CD14-positive monocyte (primary cell): ENCODE results near the gene CD44. TPM values are rescaled to one million over a fixed set of nuclear protein-coding genes. Genes with fewer than 3 reads are reported as not detected.

Source experiments
- DNase-seq, 3 donors: peaks; one replicate each; pipeline ENCODE4 v3.0.0-alpha.2; 2011 to 2022
- H2AFZ ChIP-seq: 2 replicates; pipeline ENCODE4 v1.6.0; 2012; ENCODE audit warnings: mild to moderate bottlenecking, low read depth, low read length, inconsistent platforms; ENCODE audit not compliant: insufficient read depth, poor library complexity, severe bottlenecking
- H3K27ac ChIP-seq, 2 donors: 1 replicate in 1 of 2; 2 replicates in 1 of 2; pipeline ENCODE4 v1.5.1; 2012 to 2013; ENCODE audit warnings: low read length in 2 of 2, control low read depth in 1 of 2, inconsistent platforms in 1 of 2, low read depth in 1 of 2, mild to moderate bottlenecking in 1 of 2
- H3K27me3 ChIP-seq, 2 donors: one replicate each; pipeline versions ENCODE4 v1.6.0 to v1.6.1; 2011 to 2013; ENCODE audit warnings: low read length in 2 of 2; ENCODE audit not compliant: control insufficient read depth in 2 of 2, insufficient read depth in 2 of 2
- H3K36me3 ChIP-seq, 2 donors: replicated peaks in 1 of 2; 1 replicate in 1 of 2; 2 replicates in 1 of 2; pipeline versions ENCODE4 v1.5.1 to v1.6.1; 2012 to 2013; ENCODE audit warnings: low read length in 2 of 2, control low read depth in 1 of 2, inconsistent platforms in 1 of 2, mild to moderate bottlenecking in 1 of 2; ENCODE audit not compliant: insufficient read depth in 2 of 2, control insufficient read depth in 1 of 2
- H3K4me1 ChIP-seq, 2 donors: 1 replicate in 1 of 2; 2 replicates in 1 of 2; pipeline versions ENCODE4 v1.5.1 to v1.6.1; 2012 to 2013; ENCODE audit warnings: low read length in 2 of 2, control low read depth in 1 of 2, inconsistent platforms in 1 of 2, mild to moderate bottlenecking in 1 of 2, moderate library complexity in 1 of 2; ENCODE audit not compliant: insufficient read depth in 2 of 2, control insufficient read depth in 1 of 2
- H3K4me2 ChIP-seq: replicated peaks from 2 replicates; pipeline ENCODE3; 2012; ENCODE audit warnings: low read length, moderate library complexity, mild to moderate bottlenecking; ENCODE audit not compliant: poor library complexity, severe bottlenecking; ENCODE audit errors: extremely low read depth
- H3K4me3 ChIP-seq, 3 experiments: fragments of 200-600 bp in 1 of 3; sonication (generic) in 1 of 3; replicated peaks in 1 of 3; 1 replicate in 2 of 3; 2 replicates in 1 of 3; pipeline ENCODE4 v1.5.1; 2011 to 2013; ENCODE audit warnings: low read length in 3 of 3, mild to moderate bottlenecking in 3 of 3, control low read depth in 2 of 3, low read depth in 2 of 3, inconsistent platforms in 1 of 3, moderate library complexity in 1 of 3
- H3K79me2 ChIP-seq: 2 replicates; pipeline ENCODE4 v1.6.0; 2012; ENCODE audit warnings: mild to moderate bottlenecking, control low read depth, inconsistent platforms, low read length, moderate library complexity; ENCODE audit not compliant: insufficient read depth
- H3K9ac ChIP-seq: 2 replicates; pipeline ENCODE4 v1.6.0; 2017; ENCODE audit warnings: low read length, mild to moderate bottlenecking; ENCODE audit not compliant: insufficient read depth, poor library complexity, severe bottlenecking
- H3K9me3 ChIP-seq, 2 donors: replicated peaks in 1 of 2; 1 replicate in 1 of 2; 2 replicates in 1 of 2; pipeline versions ENCODE4 v1.5.1 to v1.6.1; 2012 to 2013; ENCODE audit warnings: low read length in 2 of 2, control low read depth in 1 of 2; ENCODE audit not compliant: control insufficient read depth in 1 of 2, insufficient read depth in 1 of 2
- H4K20me1 ChIP-seq: 2 replicates; pipeline ENCODE4 v1.6.0; 2012; ENCODE audit warnings: mild to moderate bottlenecking, low read length, control low read depth, moderate library complexity; ENCODE audit not compliant: insufficient read depth
- H3K27ac Mint-ChIP-seq, 7 donors: one replicate each; pipeline ENCODE4 v1.8.0; 2020; ENCODE audit warnings: mild to moderate bottlenecking in 7 of 7, mixed read lengths in 7 of 7, moderate library complexity in 6 of 7, inconsistent platforms in 2 of 7
- H3K27me3 Mint-ChIP-seq, 3 donors: one replicate each; pipeline ENCODE4 v1.8.0; 2021 to 2022; ENCODE audit warnings: low read depth in 3 of 3, mild to moderate bottlenecking in 3 of 3, mixed read lengths in 3 of 3, moderate library complexity in 3 of 3, inconsistent platforms in 1 of 3
- H3K36me3 Mint-ChIP-seq, 2 donors: one replicate each; pipeline ENCODE4 v1.8.0; 2020; ENCODE audit warnings: mixed read lengths in 2 of 2, inconsistent platforms in 1 of 2, mild to moderate bottlenecking in 1 of 2
- H3K4me1 Mint-ChIP-seq: one replicate; pipeline ENCODE4 v1.8.0; 2020; ENCODE audit warnings: mild to moderate bottlenecking, mixed read lengths
- H3K4me3 Mint-ChIP-seq, 2 donors: one replicate each; pipeline ENCODE4 v1.8.0; 2020; ENCODE audit warnings: mild to moderate bottlenecking in 2 of 2, mixed read lengths in 2 of 2, moderate library complexity in 1 of 2
- H3K9me3 Mint-ChIP-seq, 7 donors: one replicate each; pipeline ENCODE4 v1.8.0; 2020 to 2022; ENCODE audit warnings: mixed read lengths in 7 of 7, mild to moderate bottlenecking in 6 of 7, moderate library complexity in 6 of 7, inconsistent platforms in 2 of 7
- WGBS: methylation state at CpG from one replicate; pipeline ENCODE4 v1.1.5; 2013; ENCODE audit warnings: missing lambda C conversion rate; ENCODE audit not compliant: insufficient coverage; 5-methylcytosine and 5-hydroxymethylcytosine counted together
- intact Hi-C, 2 donors: fragments of 100-400 bp; cut with micrococcal nuclease; formaldehyde crosslinking; loops; one replicate each; pipeline versions ENCODE4 v1.15.0 to v1.15.1; 2023
- polyA plus RNA-seq, 3 donors: library from polyadenylated mRNA; depleted of rRNA in 1 of 3; unstranded in 2 of 3; stranded (reverse) in 1 of 3; fragments of 300-500 nt in 2 of 3; fragments of >200 nt in 1 of 3; fragmentation: Illumina TruSeq in 2 of 3; gene quantifications; 1 replicate in 2 of 3; 2 replicates in 1 of 3; pipeline ENCODE4 v1.2.3, GENCODE V29; 2012 to 2021
- TF ChIP-seq, protein P1 (sequence below): fragments of 200-600 bp; IDR thresholded peaks from one replicate; pipeline ENCODE4 v1.8.0; 2022; ENCODE audit warnings: antibody characterized with exemption, mild to moderate bottlenecking

The CD44 gene
- polyA plus RNA-seq, 3 donors = 415 to 866 (median 531) TPM

DNA sequence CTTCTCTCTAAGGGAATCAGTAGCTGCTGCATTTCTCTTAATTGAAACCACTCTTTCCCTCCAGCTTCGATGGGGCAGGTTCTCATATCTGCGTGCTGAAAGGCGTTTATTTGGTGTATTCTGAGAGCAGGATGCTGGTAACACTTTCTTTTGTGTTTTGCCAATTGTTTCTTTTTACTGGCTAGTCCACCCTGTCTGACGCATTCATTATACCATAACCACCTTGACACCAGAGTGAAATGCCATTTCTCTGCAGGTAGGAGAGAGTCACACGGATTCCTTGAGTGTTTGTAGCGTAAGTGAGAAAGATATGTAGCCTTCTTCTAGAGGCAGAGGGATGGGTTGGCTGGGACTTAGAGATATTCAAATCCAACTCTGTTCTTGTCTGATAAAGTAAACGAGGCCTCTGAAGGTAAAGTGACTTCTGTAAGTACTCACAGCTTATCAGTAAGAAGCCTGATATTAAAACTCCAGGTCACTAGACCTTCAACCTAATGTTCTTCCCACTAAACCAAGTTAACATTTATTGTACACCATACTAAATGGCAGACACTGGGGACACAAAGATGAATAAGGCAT lies 21.4 kb downstream of the CD44 start:
- H3K79me2 ChIP-seq = peaks cover 100% of the 10 kb centered on the region
- DNase-seq = no peak
- H3K27ac ChIP-seq = peak overlapping the region; percentile 13 to 96
- H2AFZ ChIP-seq = no peak overlapping the region
- no peak overlapping the region for H3K4me3 Mint-ChIP-seq
- H3K4me3 ChIP-seq = no peak overlapping the region
- peaks cover 0 to 2% (median 0%) of the 10 kb centered on the region in 3 donors for H3K27me3 Mint-ChIP-seq
- intact Hi-C loops = loop anchor here in 1 of 2 donors (10.0 kb wide), 1 partner anchor 54 kb away; no protein-coding TSS in a partner anchor
- TF ChIP-seq, protein P1, sequence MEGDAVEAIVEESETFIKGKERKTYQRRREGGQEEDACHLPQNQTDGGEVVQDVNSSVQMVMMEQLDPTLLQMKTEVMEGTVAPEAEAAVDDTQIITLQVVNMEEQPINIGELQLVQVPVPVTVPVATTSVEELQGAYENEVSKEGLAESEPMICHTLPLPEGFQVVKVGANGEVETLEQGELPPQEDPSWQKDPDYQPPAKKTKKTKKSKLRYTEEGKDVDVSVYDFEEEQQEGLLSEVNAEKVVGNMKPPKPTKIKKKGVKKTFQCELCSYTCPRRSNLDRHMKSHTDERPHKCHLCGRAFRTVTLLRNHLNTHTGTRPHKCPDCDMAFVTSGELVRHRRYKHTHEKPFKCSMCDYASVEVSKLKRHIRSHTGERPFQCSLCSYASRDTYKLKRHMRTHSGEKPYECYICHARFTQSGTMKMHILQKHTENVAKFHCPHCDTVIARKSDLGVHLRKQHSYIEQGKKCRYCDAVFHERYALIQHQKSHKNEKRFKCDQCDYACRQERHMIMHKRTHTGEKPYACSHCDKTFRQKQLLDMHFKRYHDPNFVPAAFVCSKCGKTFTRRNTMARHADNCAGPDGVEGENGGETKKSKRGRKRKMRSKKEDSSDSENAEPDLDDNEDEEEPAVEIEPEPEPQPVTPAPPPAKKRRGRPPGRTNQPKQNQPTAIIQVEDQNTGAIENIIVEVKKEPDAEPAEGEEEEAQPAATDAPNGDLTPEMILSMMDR = no peak
- peaks cover 60 to 74% of the 10 kb centered on the region in 2 donors for H3K36me3 Mint-ChIP-seq
- peak overlapping the region in 5 of 7 donors; percentile 36 to 94 (median 43) for H3K27ac Mint-ChIP-seq
- H3K4me1 ChIP-seq = peaks cover 68 to 78% of the 10 kb centered on the region in 2 donors
- H4K20me1 ChIP-seq = peaks cover 100% of the 10 kb centered on the region
- no peaks in the 10 kb centered on the region for H3K27me3 ChIP-seq
- H3K9ac ChIP-seq = no peak overlapping the region
- H3K4me2 ChIP-seq = no peak overlapping the region
- WGBS = 100% methylated on average over 1 of the region's 7 CpGs
- H3K9me3 ChIP-seq = no peaks in the 10 kb centered on the region
- H3K4me1 Mint-ChIP-seq = peaks cover 90% of the 10 kb centered on the region
- H3K9me3 Mint-ChIP-seq = no peaks in the 10 kb centered on the region
- H3K36me3 ChIP-seq = peaks cover 18 to 70% of the 10 kb centered on the region in 2 donors

DNA sequence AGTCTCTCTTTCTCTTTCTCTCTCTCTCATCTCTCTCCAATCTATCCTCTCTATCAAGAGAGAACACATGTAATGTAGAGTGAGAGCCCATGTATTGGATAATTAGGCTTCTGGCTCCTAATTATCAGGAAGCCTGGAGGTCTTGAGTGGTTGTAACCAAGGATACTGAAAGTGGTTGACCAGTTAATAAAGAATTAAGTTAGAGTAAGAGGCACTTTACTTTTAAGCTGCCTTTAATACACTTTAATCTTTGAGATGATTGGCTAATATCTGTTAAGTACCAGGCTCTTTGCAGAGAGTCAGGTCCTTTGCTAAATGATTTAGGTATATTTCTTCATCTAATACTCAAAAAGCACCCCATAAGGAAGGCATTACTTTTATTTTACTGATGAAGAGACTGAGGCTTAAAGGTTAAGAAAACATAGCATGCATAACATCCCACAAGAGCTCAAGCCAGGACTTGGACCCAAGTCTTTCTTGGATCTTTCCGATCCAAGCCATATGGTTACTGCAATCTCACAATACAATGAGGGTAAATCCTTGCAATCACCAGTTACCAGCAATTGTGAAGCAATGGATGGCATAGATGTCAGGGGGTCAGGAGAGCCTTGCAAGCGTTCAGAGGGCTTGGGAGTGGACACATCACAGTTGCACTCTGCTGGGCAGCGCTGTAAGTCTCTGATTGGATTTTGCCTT lies 22.1 kb downstream of the CD44 start:
- Histone ChIP-seq H3K36me3 (peaks cover 18 to 64% of the 10 kb centered on the region in 2 donors), H3K4me2 (no peak overlapping the region), H4K20me1 (peaks cover 100% of the 10 kb centered on the region), H3K27me3 (no peaks in the 10 kb centered on the region), H3K4me3 (no peak overlapping the region), H3K27ac (peak overlapping the region; percentile 45 to 96), H3K9me3 (no peaks in the 10 kb centered on the region), H3K9ac (no peak overlapping the region), H3K79me2 (peaks cover 100% of the 10 kb centered on the region), H2AFZ (no peak overlapping the region), H3K4me1 (peaks cover 75 to 85% of the 10 kb centered on the region in 2 donors)
- Mint-ChIP-seq H3K4me1 (peaks cover 92% of the 10 kb centered on the region), H3K9me3 (no peaks in the 10 kb centered on the region), H3K4me3 (no peak overlapping the region), H3K27me3 (peaks cover 0 to 2% (median 0%) of the 10 kb centered on the region in 3 donors), H3K36me3 (peaks cover 59 to 71% of the 10 kb centered on the region in 2 donors), H3K27ac (peak overlapping the region; percentile 94 to 98 (median 96))
- DNase-seq = no peak
- intact Hi-C loops = loop anchor here in 1 of 2 donors (10.0 kb wide), 1 partner anchor 54 kb away; no protein-coding TSS in a partner anchor
- WGBS = 89% methylated on average over 3 of the region's 3 CpGs
- TF ChIP-seq, protein P1 = no peak
